ENCODE measurements around the gene OR7A5. TPM values are rescaled to one million over a fixed set of nuclear protein-coding genes. Genes with fewer than 3 reads are reported as not detected.
"Not testable (repeated sequence)": the region's sequence is repeated elsewhere in the genome, so short reads cannot be mapped to it uniquely, and the experiment has no call there.

Gene OR7A5
- total RNA-seq, 2 donors from 2014 or later, result not detected

- Mint-ChIP-seq H3K27ac (no peak overlapping the region), H3K4me1 (peaks cover 6% of the 10 kb centered on the region), H3K9me3 (no peaks in the 10 kb centered on the region), H3K4me3 (no peak overlapping the region), H3K36me3 (ENCODE audit: low read depth) (no peaks in the 10 kb centered on the region), H3K27me3 (peaks cover 13% of the 10 kb centered on the region)
- no peak for ATAC-seq (replicated peaks)
Observed at GRCh38 chr19:14779151-14779550, 55.8 kb downstream of the OR7A5 start.

- not testable (repeated sequence) for H3K36me3 Mint-ChIP-seq (ENCODE audit: low read depth); H3K9me3 Mint-ChIP-seq; H3K4me3 Mint-ChIP-seq; H3K4me1 Mint-ChIP-seq; ATAC-seq (replicated peaks); H3K27ac Mint-ChIP-seq
- H3K27me3 Mint-ChIP-seq, result peaks cover 13% of the 10 kb centered on the region
Observed at GRCh38 chr19:14778110-14778845, 56.7 kb downstream of the OR7A5 start, which contains the start of gene ADGRE2. Gene ADGRE2 (minus strand): TSS chr19:14778560. CDS start chr19:14776756, 1,804 bp downstream.

GRCh38 chr19:14777645-14778044 is 57.3 kb downstream of the OR7A5 start:
- H3K4me3 Mint-ChIP-seq; H3K27ac Mint-ChIP-seq; H3K36me3 Mint-ChIP-seq (ENCODE audit: low read depth); ATAC-seq (replicated peaks); H3K9me3 Mint-ChIP-seq; H3K4me1 Mint-ChIP-seq: not testable (repeated sequence)
- peaks cover 13% of the 10 kb centered on the region for H3K27me3 Mint-ChIP-seq

Other genes with a start within 250 kb of the OR7A5 start
- not detected for gene ADGRE3, start 160.3 kb downstream of the OR7A5 start, total RNA-seq
- 10 to 100 TPM in 1 of 2 donors, 1 to 10 TPM in 1; 9.4 to 20.3 TPM for gene ZNF333, start 145.1 kb downstream of the OR7A5 start, total RNA-seq
- 1 to 10 TPM; 1.1 to 3.3 TPM for gene ADGRE2, start 56.6 kb downstream of the OR7A5 start, total RNA-seq
- gene OR7C1, start within 50 bp of the OR7A5 start, total RNA-seq, result not detected
- not detected for gene OR7A10, start 13.7 kb upstream of the OR7A5 start, total RNA-seq
- gene OR7A17, start 50.9 kb upstream of the OR7A5 start, total RNA-seq, result not detected
- gene OR7C2, start 106.3 kb upstream of the OR7A5 start, total RNA-seq, result not detected
- not detected for gene SLC1A6, start 144.7 kb upstream of the OR7A5 start, total RNA-seq
- gene CASP14, start 214.3 kb upstream of the OR7A5 start, total RNA-seq, result not detected
- gene OR1I1, start 247.0 kb upstream of the OR7A5 start, total RNA-seq, result not detected

Data from activated T-helper 17 cell treated with anti-CD3 and anti-CD28 coated beads, Interleukin-2, amount 50 U/mL, for 72 hours (primary cell).